Ishikawa (cell line): ENCODE results near the gene HOXA2.

Experiments
- CEBPB ChIP-seq: IDR thresholded peaks from 2 replicates; pipeline ENCODE4 v1.6.1; 2012
- CREB1 ChIP-seq: IDR thresholded peaks from 2 replicates; pipeline ENCODE4 v1.6.1; 2012; ENCODE audit warnings: low read depth
- EGR1 ChIP-seq: IDR thresholded peaks from 2 replicates; pipeline ENCODE4 v1.6.1; 2012
- EP300 ChIP-seq: IDR thresholded peaks from 2 replicates; pipeline ENCODE4 v1.6.1; 2012; ENCODE audit warnings: borderline replicate concordance
- FOXM1 ChIP-seq: IDR thresholded peaks from 2 replicates; pipeline ENCODE4 v1.6.1; 2012; ENCODE audit warnings: low read depth, borderline replicate concordance
- MAX ChIP-seq: IDR thresholded peaks from 2 replicates; pipeline ENCODE4 v1.6.1; 2012
- NFIC ChIP-seq: IDR thresholded peaks from 2 replicates; pipeline ENCODE4 v1.6.1; 2012
- RAD21 ChIP-seq: IDR thresholded peaks from 2 replicates; pipeline ENCODE4 v1.6.1; 2012; ENCODE audit warnings: low read depth
- REST ChIP-seq: IDR thresholded peaks from 2 replicates; pipeline ENCODE4 v1.6.1; 2012; ENCODE audit warnings: low read depth, mild to moderate bottlenecking
- TAF1 ChIP-seq: IDR thresholded peaks from 2 replicates; pipeline ENCODE4 v1.6.1; 2012; ENCODE audit warnings: low read depth, mild to moderate bottlenecking
- TCF12 ChIP-seq: IDR thresholded peaks from 2 replicates; pipeline ENCODE4 v1.6.1; 2012; ENCODE audit warnings: low read depth
- TEAD4 ChIP-seq: IDR thresholded peaks from 2 replicates; pipeline ENCODE4 v1.6.1; 2012
- USF1 ChIP-seq: IDR thresholded peaks from 2 replicates; pipeline ENCODE4 v1.6.1; 2012
- YY1 ChIP-seq: IDR thresholded peaks from 2 replicates; pipeline ENCODE4 v1.6.1; 2012; ENCODE audit warnings: low read depth
- ZBTB7A ChIP-seq: IDR thresholded peaks from 2 replicates; pipeline ENCODE4 v1.6.1; 2012; ENCODE audit warnings: low read depth

The HOXA2 gene

GRCh38 chr7:27053153-27053552 is 49.3 kb downstream of the HOXA2 start:
- TF ChIP-seq TCF12 = no peak
- TF ChIP-seq MAX = no peak
- no peak for TF ChIP-seq REST
- no peak for TF ChIP-seq FOXM1
- no peak for TF ChIP-seq NFIC
- TF ChIP-seq EGR1 = no peak
- no peak for TF ChIP-seq TEAD4
- TF ChIP-seq USF1 = no peak
- TF ChIP-seq EP300 = no peak
- no peak for TF ChIP-seq RAD21
- TF ChIP-seq CEBPB = no peak
- no peak for TF ChIP-seq ZBTB7A
- no peak for TF ChIP-seq YY1
- no peak for TF ChIP-seq TAF1
- TF ChIP-seq CREB1 = no peak

GRCh38 chr7:27051451-27051850 is 51.0 kb downstream of the HOXA2 start:
- TF ChIP-seq TCF12 (no peak), ZBTB7A (no peak), TAF1 (no peak), RAD21 (no peak), REST (no peak), NFIC (no peak), EGR1 (no peak), FOXM1 (no peak)
